GM18505 (cell line): ENCODE measurements around the gene SPOCD1.
"Not testable (repeated sequence)": the region's sequence is repeated elsewhere in the genome, so short reads cannot be mapped to it uniquely, and the experiment has no call there.

Experiments
- ATAC-seq: cut with Tn5 transposase; IDR thresholded peaks from one replicate; pipeline ENCODE4 v1.9.1; 2021; ENCODE audit not compliant: unreplicated experiment
- POLR2A ChIP-seq: IDR thresholded peaks from 4 replicates; pipeline ENCODE4 v1.6.1; 2011; ENCODE audit warnings: borderline replicate concordance; ENCODE audit not compliant: insufficient read depth, insufficient read length; ENCODE audit errors: extremely low read depth

Gene SPOCD1

DNA sequence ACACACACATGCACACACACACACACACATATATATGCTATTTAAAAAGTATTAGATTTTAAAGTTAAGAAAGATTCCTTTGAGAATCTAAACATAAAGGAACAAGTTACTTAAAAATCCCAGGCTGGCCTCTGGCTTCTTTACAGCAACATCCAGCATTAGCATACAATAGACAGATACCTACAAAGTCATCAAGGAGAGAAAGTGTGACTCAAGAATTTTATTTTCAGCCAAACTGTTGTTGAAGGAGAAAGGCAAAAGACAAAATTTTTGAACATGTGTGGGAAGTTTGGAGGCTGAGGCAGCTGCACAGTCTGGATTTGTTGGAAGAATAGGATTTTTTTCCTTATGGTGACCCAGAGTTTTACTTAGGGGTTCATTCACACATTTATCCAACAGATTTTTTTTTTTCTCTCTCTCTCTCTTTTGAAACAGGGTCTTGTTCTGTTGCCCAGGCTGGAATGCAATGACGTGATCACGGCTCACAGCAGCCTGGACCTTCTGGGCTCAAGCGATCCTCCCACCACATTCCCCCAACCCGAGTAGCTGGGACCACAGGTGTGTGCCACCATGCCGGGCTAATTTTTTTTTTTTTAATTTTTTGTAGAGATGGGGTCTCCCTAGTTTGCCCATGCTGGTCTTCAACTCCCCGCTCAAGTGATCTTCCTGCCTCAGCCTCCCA, 24.0 kb upstream of the SPOCD1 start:
- no peak for TF ChIP-seq POLR2A
- ATAC-seq: no peak

- no peak for TF ChIP-seq POLR2A
- ATAC-seq: no peak
Measured at GRCh38 chr1:31837451-31838158, 21.8 kb upstream of the SPOCD1 start.

DNA sequence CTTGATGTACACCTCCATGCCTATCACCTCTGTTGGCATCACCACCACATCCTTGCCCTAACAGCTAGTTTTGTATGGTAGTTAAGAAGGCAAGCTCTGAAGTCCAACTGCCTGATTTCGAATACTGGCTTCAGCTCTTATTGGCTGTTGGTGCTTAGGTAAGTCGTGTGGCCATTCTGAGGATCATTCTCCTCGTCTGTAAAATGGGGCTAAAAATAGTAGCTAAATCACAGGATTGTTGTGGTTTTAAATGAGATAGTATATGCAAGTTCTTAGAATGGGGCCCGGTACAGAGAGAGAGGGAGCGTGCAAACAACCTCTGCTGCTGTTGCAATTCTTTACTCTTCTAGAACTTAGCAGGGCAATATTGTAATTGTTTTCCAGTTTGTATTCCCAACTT, 20.8 kb upstream of the SPOCD1 start:
- no peak for ATAC-seq
- TF ChIP-seq POLR2A: no peak

DNA sequence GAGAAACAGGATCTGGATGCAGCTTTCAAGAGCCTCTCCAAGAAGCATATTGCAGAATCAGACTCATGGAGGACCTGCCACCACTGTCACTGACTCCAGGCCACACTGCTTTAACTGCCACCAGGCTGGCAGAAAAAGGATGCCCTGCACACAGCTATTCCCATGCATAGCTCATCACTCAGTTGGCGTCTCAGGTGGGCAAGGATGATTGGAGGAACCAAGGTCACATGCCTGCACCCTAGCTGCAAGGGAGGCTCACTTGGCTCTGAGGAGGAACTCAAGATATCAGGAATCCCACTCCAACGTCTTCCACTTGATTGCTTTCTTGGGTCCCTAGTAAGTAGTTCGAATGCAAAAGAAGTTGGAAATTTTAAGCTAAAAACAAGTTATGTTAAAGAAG, 19.6 kb upstream of the SPOCD1 start:
- no peak for TF ChIP-seq POLR2A
- ATAC-seq: no peak

GRCh38 chr1:31834501-31834900, 18.7 kb upstream of the SPOCD1 start:
- TF ChIP-seq POLR2A: no peak
- ATAC-seq: no peak

- no peak for ATAC-seq
- TF ChIP-seq POLR2A: no peak
Measured at GRCh38 chr1:31831397-31832378, 15.9 kb upstream of the SPOCD1 start.

DNA sequence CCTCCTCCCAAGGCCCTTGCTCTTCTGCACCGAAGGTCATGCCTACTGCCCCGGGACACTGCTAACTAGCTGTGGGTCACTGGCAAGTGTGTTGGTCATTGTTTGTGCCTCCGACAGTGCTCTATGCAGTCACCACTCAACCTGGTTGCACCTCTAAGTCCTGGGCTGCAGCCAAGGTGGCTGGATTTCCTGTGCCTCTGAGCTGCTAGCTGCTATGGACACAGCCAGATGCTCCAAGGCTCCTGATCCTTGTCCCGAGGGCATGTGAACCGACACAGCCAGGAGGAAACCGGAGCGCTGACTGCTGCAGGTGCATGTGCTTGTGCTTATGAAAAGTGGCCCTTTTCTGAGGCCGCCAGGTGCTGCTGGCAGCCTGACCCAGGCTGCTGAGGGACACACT, 14.7 kb upstream of the SPOCD1 start:
- ATAC-seq: no peak
- no peak for TF ChIP-seq POLR2A

DNA sequence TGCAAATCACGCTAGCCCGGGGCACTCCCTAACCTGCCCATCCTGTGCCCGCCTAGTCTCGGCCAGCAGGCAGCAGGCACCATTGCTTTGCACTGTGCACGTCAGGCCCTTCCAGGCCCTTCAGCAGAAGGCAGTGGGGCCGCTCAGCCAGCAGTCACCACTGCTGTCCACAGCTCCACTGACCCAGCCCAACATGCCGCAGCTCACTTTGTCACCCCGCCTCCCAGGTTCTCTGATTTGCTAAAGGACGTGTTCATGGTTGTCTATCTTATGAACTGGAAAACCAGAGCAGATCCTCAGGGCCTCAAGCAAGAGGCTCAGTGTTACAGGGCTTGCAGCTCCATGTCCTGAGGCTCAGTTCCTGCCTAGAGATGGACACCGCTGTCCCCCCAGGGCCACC, 14.2 kb upstream of the SPOCD1 start:
- ATAC-seq: no peak
- no peak for TF ChIP-seq POLR2A

DNA sequence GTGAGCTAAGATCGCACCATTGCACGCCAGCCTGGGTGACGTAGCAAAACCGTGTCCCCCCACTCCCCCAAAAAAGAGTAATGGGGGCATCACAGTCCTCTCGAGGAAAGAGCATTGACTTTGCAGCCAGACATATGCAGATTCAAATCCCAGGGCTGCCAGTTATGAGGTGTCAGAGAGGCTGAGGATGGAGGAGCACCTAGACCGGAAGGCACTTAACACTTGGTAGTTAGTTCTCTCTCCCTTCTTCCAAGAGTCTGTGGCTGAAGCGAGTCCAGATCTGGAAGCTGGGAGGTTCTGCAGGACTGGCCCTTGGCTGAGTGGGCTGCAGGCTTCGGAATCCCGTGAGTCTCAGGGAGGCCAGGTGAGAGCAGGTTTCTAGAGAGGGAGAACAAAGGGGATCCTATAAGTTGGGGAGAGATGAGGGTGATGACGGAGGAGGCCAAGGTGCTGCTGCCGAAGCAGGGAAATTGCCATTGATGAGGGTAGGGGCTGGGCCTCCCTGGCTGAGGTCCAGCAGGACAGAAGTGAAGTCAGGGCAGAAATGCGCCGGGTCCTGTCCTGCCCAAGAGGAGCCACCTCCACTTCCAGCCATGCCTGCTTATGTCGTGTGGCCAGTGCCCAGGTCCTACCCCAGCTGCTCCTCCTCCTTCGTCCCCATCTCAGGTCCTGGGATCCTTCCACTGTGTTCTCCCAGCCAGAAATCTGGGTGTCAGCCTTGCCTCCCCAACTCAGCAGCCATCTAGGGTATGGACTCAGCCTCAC, 13.3 kb upstream of the SPOCD1 start:
- ATAC-seq: no peak

GRCh38 chr1:31828341-31828740, 12.5 kb upstream of the SPOCD1 start:
- ATAC-seq: no peak
- no peak for TF ChIP-seq POLR2A

More for the DNA sequence above, 13.3 kb upstream of the SPOCD1 start:
- TF ChIP-seq POLR2A: no peak

DNA sequence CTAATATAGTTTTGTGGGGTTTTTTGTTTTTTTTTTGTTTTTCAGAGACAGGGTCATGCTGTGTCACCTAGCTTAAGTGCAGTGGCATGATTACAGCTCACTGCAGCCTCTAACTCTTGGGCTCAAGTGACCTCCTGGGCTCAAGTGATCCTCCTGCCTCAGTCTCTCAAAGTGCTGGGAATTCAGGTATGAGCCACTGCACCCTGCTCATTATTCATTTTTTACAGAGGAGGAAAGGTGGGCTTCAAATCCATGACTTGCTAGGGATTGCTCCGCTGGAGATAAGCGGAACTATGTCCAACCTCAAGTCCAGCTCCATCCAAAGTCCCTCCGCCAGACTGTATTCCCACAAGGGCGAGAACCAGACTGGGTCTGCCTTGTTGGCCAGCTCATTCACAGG, 8.0 kb upstream of the SPOCD1 start:
- no peak for ATAC-seq
- TF ChIP-seq POLR2A: no peak

- TF ChIP-seq POLR2A: no peak
- ATAC-seq: no peak
Measured at GRCh38 chr1:31822766-31823165, 6.9 kb upstream of the SPOCD1 start.

DNA sequence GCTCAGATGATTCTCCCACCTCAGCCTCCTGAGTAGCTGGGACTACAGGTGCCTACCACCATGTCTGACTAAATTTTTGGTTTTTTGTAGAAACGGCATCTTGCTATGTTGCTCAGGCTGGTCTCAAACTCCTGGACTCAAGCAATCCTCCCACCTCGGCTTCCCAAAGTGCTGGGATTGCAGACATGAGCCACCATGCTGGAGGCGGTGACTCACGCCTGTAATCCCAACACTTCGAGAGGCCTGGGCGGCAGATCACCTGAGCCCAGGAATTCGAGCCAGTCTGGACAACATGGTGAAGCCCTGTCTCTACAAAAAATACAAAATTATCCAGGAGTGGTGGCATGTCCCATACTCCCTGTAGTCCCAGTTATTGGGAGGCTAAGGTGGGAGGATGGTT, 4.4 kb upstream of the SPOCD1 start:
- ATAC-seq: not testable (repeated sequence)

DNA sequence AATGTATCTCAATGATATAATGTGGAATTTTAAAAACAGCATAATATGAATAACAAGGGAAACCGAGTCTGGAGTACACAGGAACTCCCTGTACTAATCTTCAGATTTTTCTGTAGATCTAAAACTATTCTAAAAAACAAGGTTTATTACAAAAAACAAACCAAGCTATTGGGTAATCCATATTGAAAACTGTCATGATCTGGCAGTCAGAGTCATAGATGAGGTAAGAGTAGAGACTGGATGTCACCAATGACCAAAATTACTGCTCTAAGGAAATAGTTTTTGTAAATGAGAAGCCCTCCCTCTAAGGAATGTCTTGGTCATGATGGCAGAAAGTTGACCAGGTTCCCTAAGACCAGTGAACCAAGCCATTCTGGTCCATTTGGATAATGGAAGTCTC, 2.4 kb upstream of the SPOCD1 start:
- no peak for ATAC-seq
- no peak for TF ChIP-seq POLR2A

GRCh38 chr1:31816947-31817346, 1.1 kb upstream of the SPOCD1 start:
- not testable (repeated sequence) for ATAC-seq

DNA sequence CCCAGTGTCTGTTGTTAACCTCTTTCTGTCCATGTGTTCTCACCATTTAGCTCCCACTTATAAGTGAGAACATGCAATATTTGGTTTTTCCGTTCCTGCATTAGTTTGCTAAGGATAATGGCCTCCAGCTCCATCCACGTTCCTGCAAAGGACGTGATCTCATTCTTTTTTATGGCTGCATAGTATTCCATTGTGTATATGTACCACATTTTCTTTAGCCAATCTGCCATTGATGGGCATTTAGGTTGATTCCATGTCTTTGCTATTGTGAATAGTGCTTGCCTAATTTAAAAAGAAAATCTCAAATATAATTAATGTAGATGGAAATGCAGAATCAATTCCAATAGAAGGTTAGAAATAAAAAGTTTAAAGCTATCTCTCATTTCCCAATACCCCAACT, 679 bp upstream of the SPOCD1 start:
- not testable (repeated sequence) for ATAC-seq
